Endodermal cell (in vitro differentiated cells): ENCODE measurements around the gene LDHA. TPM values are rescaled to one million over a fixed set of nuclear protein-coding genes. Genes with fewer than 3 reads are reported as not detected.
A peak's percentile ranks its signal among the peaks of the same experiment; 100 is the strongest.

Experiments
- DNase-seq: peaks from one replicate; pipeline ENCODE4 v3.0.0-alpha.2; 2017
- H3K27ac ChIP-seq: 2 replicates; pipeline ENCODE4 v1.5.1; 2013; ENCODE audit warnings: mild to moderate bottlenecking, low read depth, low read length, moderate library complexity
- H3K27me3 ChIP-seq: 2 replicates; pipeline ENCODE4 v1.6.1; 2013; ENCODE audit warnings: mild to moderate bottlenecking, low read length, moderate library complexity; ENCODE audit not compliant: insufficient read depth, control insufficient read depth, poor library complexity, severe bottlenecking
- H3K36me3 ChIP-seq: 2 replicates; pipeline ENCODE4 v1.7.0; 2013; ENCODE audit warnings: mild to moderate bottlenecking, low read length, moderate library complexity; ENCODE audit not compliant: control insufficient read depth, insufficient read depth
- H3K4me1 ChIP-seq: one replicate; pipeline ENCODE4 v1.7.0; 2013; ENCODE audit warnings: low read length; ENCODE audit not compliant: control insufficient read depth, insufficient read depth
- H3K4me3 ChIP-seq: 2 replicates; pipeline ENCODE4 v1.5.1; 2013; ENCODE audit warnings: mild to moderate bottlenecking, low read length, moderate library complexity
- H3K9ac ChIP-seq: 2 replicates; pipeline ENCODE4 v1.6.1; 2013; ENCODE audit warnings: mild to moderate bottlenecking, low read length, moderate library complexity; ENCODE audit not compliant: poor library complexity, severe bottlenecking; ENCODE audit errors: extremely low read depth
- H3K9me3 ChIP-seq: 2 replicates; pipeline ENCODE4 v1.6.1; 2013; ENCODE audit warnings: mild to moderate bottlenecking, low read length, moderate library complexity; ENCODE audit not compliant: control insufficient read depth
- H3K27ac Mint-ChIP-seq: 2 replicates; pipeline ENCODE4 v1.8.0; 2020; ENCODE audit warnings: mixed read lengths
- H3K27me3 Mint-ChIP-seq: 2 replicates; pipeline ENCODE4 v1.8.0; 2021; ENCODE audit warnings: mild to moderate bottlenecking, mixed read lengths; ENCODE audit not compliant: insufficient read depth
- H3K36me3 Mint-ChIP-seq: 2 replicates; pipeline ENCODE4 v1.8.0; 2020; ENCODE audit warnings: low read depth, mixed read lengths
- H3K4me1 Mint-ChIP-seq: 2 replicates; pipeline ENCODE4 v1.8.0; 2020; ENCODE audit warnings: mixed read lengths
- H3K4me3 Mint-ChIP-seq: 2 replicates; pipeline ENCODE4 v1.8.0; 2020; ENCODE audit warnings: mild to moderate bottlenecking, moderate library complexity, mixed read lengths
- H3K9me3 Mint-ChIP-seq: 2 replicates; pipeline ENCODE4 v1.8.0; 2020; ENCODE audit warnings: mild to moderate bottlenecking, mixed read lengths
- CTCF ChIP-seq: fragments of 200-600 bp; sonication (generic); conservative IDR thresholded peaks from 2 replicates; pipeline ENCODE4 v1.5.0; 2021; ENCODE audit warnings: antibody characterized with exemption, mild to moderate bottlenecking
- WGBS, 2 experiments: methylation state at CpG; one replicate each; pipeline versions ENCODE4 v1.1.5 to v1.1.7; 2013; ENCODE audit warnings: missing lambda C conversion rate in 2 of 2, mixed read lengths in 1 of 2; ENCODE audit not compliant: insufficient coverage in 1 of 2, insufficient read length in 1 of 2; 5-methylcytosine and 5-hydroxymethylcytosine counted together
- total RNA-seq, 2 donors: library from RNA; stranded (reverse); fragmentation: NEBNext Ultra II Directional in 1 of 2; extraction: Animal tissue kit (Norgen Biotek cat#: 25700) in 1 of 2; gene quantifications; 2 replicates in 1 of 2; 3 replicates in 1 of 2; pipeline ENCODE4 v1.2.1, GENCODE V29; 2021

The LDHA gene
- total RNA-seq, 2 donors from 2014 or later: 256 to 308 TPM

- no peak overlapping the region for H3K4me3 ChIP-seq
- no peak for TF ChIP-seq CTCF
These were observed 10.2 kb upstream of the LDHA start for GRCh38 chr11:18384157-18384641.

GRCh38 chr11:18390088-18390487 lies 4.3 kb upstream of the LDHA start:
- no peak overlapping the region for H3K27ac Mint-ChIP-seq
- 91 to 100% methylated on average over 3 of the region's 3 CpGs for WGBS, 2 experiments
- no peaks in the 10 kb centered on the region for H3K9me3 Mint-ChIP-seq

More at GRCh38 chr11:18384157-18384641, 10.2 kb upstream of the LDHA start:
- WGBS, 2 experiments: 93 to 95% methylated on average over 3 of the region's 3 CpGs
- Histone ChIP-seq H3K27ac (peak overlapping the region; percentile 29), H3K9me3 (no peaks in the 10 kb centered on the region), H3K36me3 (no peaks in the 10 kb centered on the region), H3K4me1 (peaks cover 11% of the 10 kb centered on the region), H3K27me3 (no peaks in the 10 kb centered on the region), H3K9ac (no peak overlapping the region)
- Mint-ChIP-seq H3K4me3 (no peak overlapping the region), H3K27ac (peak overlapping the region; percentile 58), H3K36me3 (no peaks in the 10 kb centered on the region), H3K9me3 (no peaks in the 10 kb centered on the region), H3K27me3 (peaks cover 2% of the 10 kb centered on the region), H3K4me1 (peaks cover 18% of the 10 kb centered on the region)
- peak; percentile 54 for DNase-seq

GRCh38 chr11:18392434-18393321 lies 1.7 kb upstream of the LDHA start:
- Mint-ChIP-seq H3K27ac (no peak overlapping the region), H3K9me3 (no peaks in the 10 kb centered on the region), H3K4me3 (no peak overlapping the region), H3K36me3 (peaks cover 6% of the 10 kb centered on the region), H3K4me1 (peaks cover 3% of the 10 kb centered on the region), H3K27me3 (peaks cover 4% of the 10 kb centered on the region)
- Histone ChIP-seq H3K4me1 (peaks cover 5% of the 10 kb centered on the region), H3K9ac (no peak overlapping the region), H3K36me3 (peaks cover 13% of the 10 kb centered on the region), H3K27me3 (no peaks in the 10 kb centered on the region), H3K4me3 (no peak overlapping the region), H3K9me3 (no peaks in the 10 kb centered on the region), H3K27ac (no peak overlapping the region)
- WGBS, 2 experiments: 96 to 100% methylated on average over 3 to 4 of the region's 4 CpGs
- DNase-seq: no peak
- no peak for TF ChIP-seq CTCF

More at GRCh38 chr11:18390088-18390487, 4.3 kb upstream of the LDHA start:
- H3K27ac ChIP-seq: no peak overlapping the region
- TF ChIP-seq CTCF: no peak
- no peak for DNase-seq
- Mint-ChIP-seq H3K27me3 (peaks cover 6% of the 10 kb centered on the region), H3K36me3 (no peaks in the 10 kb centered on the region), H3K4me1 (peaks cover 2% of the 10 kb centered on the region), H3K4me3 (no peak overlapping the region)
- H3K9ac ChIP-seq: no peak overlapping the region
- H3K4me1 ChIP-seq: peaks cover 5% of the 10 kb centered on the region
- no peaks in the 10 kb centered on the region for H3K9me3 ChIP-seq
- H3K27me3 ChIP-seq: no peaks in the 10 kb centered on the region
- H3K4me3 ChIP-seq: no peak overlapping the region
- no peaks in the 10 kb centered on the region for H3K36me3 ChIP-seq
